ENCODE measurements around the gene PLXNA4.

The PLXNA4 gene

DNA sequence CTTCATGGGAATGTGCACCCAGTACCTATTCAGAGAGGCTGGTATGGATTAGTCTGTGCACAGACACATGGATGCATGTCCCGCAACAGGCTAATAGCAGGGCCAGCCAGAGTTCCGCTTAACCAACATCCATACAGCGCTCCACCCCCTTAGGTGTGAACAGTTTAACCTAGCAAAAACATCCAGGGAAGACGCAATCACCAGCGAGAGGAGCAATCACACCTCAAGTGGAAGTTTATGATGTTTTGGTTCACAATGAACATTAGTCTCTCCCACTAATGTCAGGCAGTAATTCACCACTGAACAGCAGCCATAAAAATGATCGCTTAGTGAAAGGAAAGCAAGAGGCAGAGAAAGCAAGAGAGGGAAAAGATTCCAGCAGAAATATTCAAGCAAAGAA is 91.1 kb downstream of the PLXNA4 start:
- DNase-seq (ENCODE audit: low read depth in 1 of 2, low spot score in 1 of 2): no peak
- Histone ChIP-seq H3K4me3 (replicated peaks; ENCODE audit: insufficient read depth, low read length) (no peak overlapping the region), H3K27ac (replicated peaks) (no peak overlapping the region), H3K27me3 (ENCODE audit: insufficient read depth, poor library complexity, severe bottlenecking) (no peaks in the 10 kb centered on the region)
- TF ChIP-seq CTCF (IDR thresholded peaks at IDR 0.05; ENCODE audit: insufficient read depth, low read length): no peak
- TF ChIP-seq SPI1 (IDR thresholded peaks at IDR 0.05; ENCODE audit: borderline replicate concordance, low read depth): no peak
- TF ChIP-seq POLR2AphosphoS5 (IDR thresholded peaks at IDR 0.05; ENCODE audit: low read depth): no peak
- no peak for TF ChIP-seq GABPA (IDR thresholded peaks at IDR 0.05; ENCODE audit: low read depth)
- TF ChIP-seq REST (IDR thresholded peaks at IDR 0.05; ENCODE audit: insufficient replicate concordance, low read depth): no peak

GRCh38 chr7:132482866-132483265 is 93.4 kb downstream of the PLXNA4 start:
- DNase-seq (ENCODE audit: low read depth in 1 of 2, low spot score in 1 of 2): no peak
- TF ChIP-seq REST (IDR thresholded peaks at IDR 0.05; ENCODE audit: insufficient replicate concordance, low read depth): no peak
- no peak for TF ChIP-seq GABPA (IDR thresholded peaks at IDR 0.05; ENCODE audit: low read depth)
- no peak for TF ChIP-seq SPI1 (IDR thresholded peaks at IDR 0.05; ENCODE audit: borderline replicate concordance, low read depth)
- no peak for TF ChIP-seq POLR2AphosphoS5 (IDR thresholded peaks at IDR 0.05; ENCODE audit: low read depth)
- TF ChIP-seq CTCF (IDR thresholded peaks at IDR 0.05; ENCODE audit: insufficient read depth, low read length): no peak
- H3K27me3 ChIP-seq (ENCODE audit: insufficient read depth, poor library complexity, severe bottlenecking): no peaks in the 10 kb centered on the region
- no peak overlapping the region for H3K4me3 ChIP-seq (replicated peaks; ENCODE audit: insufficient read depth, low read length)
- H3K27ac ChIP-seq (replicated peaks): no peak overlapping the region

GRCh38 chr7:132480534-132480933 is 95.7 kb downstream of the PLXNA4 start:
- Histone ChIP-seq H3K27me3 (ENCODE audit: insufficient read depth, poor library complexity, severe bottlenecking) (no peaks in the 10 kb centered on the region), H3K27ac (replicated peaks) (no peak overlapping the region)
- TF ChIP-seq REST (IDR thresholded peaks at IDR 0.05; ENCODE audit: insufficient replicate concordance, low read depth): no peak

GRCh38 chr7:132476541-132476940 is 99.7 kb downstream of the PLXNA4 start:
- DNase-seq (ENCODE audit: low read depth in 1 of 2, low spot score in 1 of 2): no peak
- Histone ChIP-seq H3K27me3 (ENCODE audit: insufficient read depth, poor library complexity, severe bottlenecking) (peaks cover 3% of the 10 kb centered on the region), H3K4me3 (replicated peaks; ENCODE audit: insufficient read depth, low read length) (no peak overlapping the region), H3K27ac (replicated peaks) (no peak overlapping the region)
- TF ChIP-seq REST (IDR thresholded peaks at IDR 0.05; ENCODE audit: insufficient replicate concordance, low read depth) (no peak), GABPA (IDR thresholded peaks at IDR 0.05; ENCODE audit: low read depth) (no peak), CTCF (IDR thresholded peaks at IDR 0.05; ENCODE audit: insufficient read depth, low read length) (no peak), SPI1 (IDR thresholded peaks at IDR 0.05; ENCODE audit: borderline replicate concordance, low read depth) (no peak), POLR2AphosphoS5 (IDR thresholded peaks at IDR 0.05; ENCODE audit: low read depth) (no peak)

More at GRCh38 chr7:132480534-132480933, 95.7 kb downstream of the PLXNA4 start:
- no peak overlapping the region for H3K4me3 ChIP-seq (replicated peaks; ENCODE audit: insufficient read depth, low read length)
- DNase-seq (ENCODE audit: low read depth in 1 of 2, low spot score in 1 of 2): no peak
